ENCODE measurements around the gene WDR90. TPM values are rescaled to one million over a fixed set of nuclear protein-coding genes. Genes with fewer than 3 reads are reported as not detected.

The WDR90 gene
- total and polyA plus RNA-seq, 2 of the 13 experiments (the other 11 are each of a cell fraction or from before 2014, with no cell fraction given) = 14.9 to 28.9 TPM

DNA sequence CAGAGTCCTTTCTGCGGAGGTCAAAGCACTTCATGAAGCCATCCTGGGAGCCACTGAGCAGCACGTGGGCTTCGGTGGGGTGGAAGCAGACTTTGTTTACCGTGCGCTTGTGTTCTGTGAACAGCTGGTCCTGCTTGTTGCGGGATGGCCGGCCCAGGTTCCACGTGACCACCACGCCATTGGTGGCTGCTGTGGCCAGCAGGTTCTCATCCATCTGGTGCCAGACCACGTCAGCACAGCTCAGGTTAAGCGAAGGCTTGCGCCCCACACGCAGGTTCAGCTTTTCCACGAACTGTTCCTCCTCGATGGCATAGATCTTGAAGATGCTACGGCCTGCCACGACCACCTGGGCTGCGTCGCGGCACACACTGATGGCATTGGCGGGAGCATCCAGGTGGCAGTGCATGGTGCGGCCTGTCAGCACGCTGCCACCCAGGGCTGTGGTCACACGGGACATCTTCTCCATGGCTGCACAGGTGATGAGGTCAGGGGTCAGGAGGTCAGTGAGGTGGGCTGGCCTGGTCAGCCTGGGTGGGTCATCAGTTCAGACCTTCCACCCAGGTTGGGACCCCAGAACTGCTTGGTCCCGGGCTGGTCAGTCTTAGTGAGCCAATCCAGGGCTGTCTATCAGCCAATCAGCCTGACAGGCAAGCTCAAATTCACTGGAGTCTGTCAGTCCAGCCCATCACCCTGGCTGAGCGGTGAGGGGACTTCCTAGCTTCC is 40.2 kb downstream of the WDR90 start:
- H3K4me1 ChIP-seq (ENCODE audit: insufficient read depth, low read length) = peaks cover 19% of the 10 kb centered on the region
- DNase-seq (ENCODE audit: low spot score) = no peak
- H3K27ac ChIP-seq (ENCODE audit: extremely low read length, insufficient read depth, low read length) = peak overlapping the region; percentile 60
- in situ Hi-C loops (cut with HindIII; ENCODE audit: extremely low pct_ligation_motif_present, low pct_unique_long_range_greater_than_20kb) (no loop called here), intact Hi-C loops (cut with micrococcal nuclease; ENCODE audit: unreplicated experiment) (no loop called here)
- peak overlapping the region; percentile 94 for H3K9ac ChIP-seq (ENCODE audit: insufficient read depth, low read depth, low read length)
- H4K20me1 ChIP-seq (ENCODE audit: insufficient read depth, low read length) = no peaks in the 10 kb centered on the region
- CTCF ChIA-PET (ENCODE audit: low intra/inter-chr PET ratio, low total read pairs) = no interaction called here
- H3K4me3 ChIP-seq (replicated peaks in 1 of 3; ENCODE audit: insufficient read depth in 1 of 3, low read depth in 2 of 3, low read length in 3 of 3) = peak overlapping the region; percentile 89 to 99 (median 96)
- BruUV-seq (replicated peaks) = no TSS peak
- H3K27me3 ChIP-seq (ENCODE audit: control insufficient read depth in 1 of 2, insufficient read depth in 2 of 2, low read length in 2 of 2) = peaks cover 3 to 13% of the 10 kb centered on the region in 2 experiments; a peak in 3 of 5 replicates
- no peaks in the 10 kb centered on the region for H3K9me3 ChIP-seq (ENCODE audit: low read length)
- no peak for FAIRE-seq
- peak overlapping the region; percentile 91 for H3K4me2 ChIP-seq (ENCODE audit: low read depth, low read length)
- peaks cover 2% of the 10 kb centered on the region for H3K79me2 ChIP-seq (ENCODE audit: insufficient read depth, low read length)
- peaks cover 3 to 7% of the 10 kb centered on the region in 2 experiments; a peak in 1 of 5 replicates for H3K36me3 ChIP-seq (replicated peaks in 1 of 2; ENCODE audit: control insufficient read depth in 1 of 2, insufficient read depth in 2 of 2, low read length in 2 of 2)
- ATAC-seq = peak; percentile 2; the same call in 1 of the 3 replicates
- POLR2A ChIA-PET = interaction anchor here (0.9 to 2.7 kb wide), 7 partner anchors 9 to 42 kb away, joined by 3 to 34 read pairs (median 4); partner anchors contain the start of genes ANTKMT, METRN, STUB1 and WDR90
- H2AFZ ChIP-seq (ENCODE audit: low read length) = no peak overlapping the region
- 91% methylated on average over 18 of the region's 26 CpGs for WGBS (ENCODE audit: low lambda C conversion rate)
- TF ChIP-seq MTA1 (CRISPR knock-in tag; IDR thresholded peaks at IDR 0.05; ENCODE audit: borderline replicate concordance) (0 out of 2 replicates have a peak, but pooled peaks have one; percentile 22), MTA3 (CRISPR knock-in tag; IDR thresholded peaks at IDR 0.05) (no peak), RBAK (CRISPR knock-in tag; IDR thresholded peaks at IDR 0.05) (no peak), ZNF430 (CRISPR knock-in tag; IDR thresholded peaks at IDR 0.05) (no peak), ERF (CRISPR knock-in tag; IDR thresholded peaks at IDR 0.05) (no peak), HOXA9 (CRISPR knock-in tag; IDR thresholded peaks at IDR 0.05; ENCODE audit: borderline replicate concordance) (no peak), POLR2A (IDR thresholded peaks at IDR 0.05; ENCODE audit: insufficient read depth in 1 of 2, low read depth in 2 of 2, low read length in 2 of 2) (peak in 1 of 2 experiments; percentile 19; a peak in 2 of 4 replicates), SYNCRIP (IDR thresholded peaks at IDR 0.05; ENCODE audit: insufficient read depth, low read depth, low read length) (no peak), CCDC6 (CRISPR knock-in tag; IDR thresholded peaks at IDR 0.05) (no peak), ZNF225 (CRISPR knock-in tag; IDR thresholded peaks at IDR 0.05) (0 out of 2 replicates have a peak, but pooled peaks have one; percentile 49), POLR2AphosphoS5 (IDR thresholded peaks at IDR 0.05; ENCODE audit: low read depth, low read length) (0 out of 2 replicates have a peak, but pooled peaks have one; percentile 31), NR2F6 (IDR thresholded peaks at IDR 0.05) (peak; percentile 50; the same call in 1 of the 2 replicates), NR2F6 (CRISPR knock-in tag; IDR thresholded peaks at IDR 0.05) (peak; percentile 29; the same call in 1 of the 2 replicates), ZNF530 (CRISPR knock-in tag; IDR thresholded peaks at IDR 0.05; ENCODE audit: low read depth) (no peak), AGO2 (optimal IDR thresholded peaks at IDR 0.05; ENCODE audit: low read depth, low read length) (peak; percentile 51), SNRNP70 (IDR thresholded peaks at IDR 0.05; ENCODE audit: low read depth, low read length) (no peak)
- TF ChIP-seq, protein P1, sequence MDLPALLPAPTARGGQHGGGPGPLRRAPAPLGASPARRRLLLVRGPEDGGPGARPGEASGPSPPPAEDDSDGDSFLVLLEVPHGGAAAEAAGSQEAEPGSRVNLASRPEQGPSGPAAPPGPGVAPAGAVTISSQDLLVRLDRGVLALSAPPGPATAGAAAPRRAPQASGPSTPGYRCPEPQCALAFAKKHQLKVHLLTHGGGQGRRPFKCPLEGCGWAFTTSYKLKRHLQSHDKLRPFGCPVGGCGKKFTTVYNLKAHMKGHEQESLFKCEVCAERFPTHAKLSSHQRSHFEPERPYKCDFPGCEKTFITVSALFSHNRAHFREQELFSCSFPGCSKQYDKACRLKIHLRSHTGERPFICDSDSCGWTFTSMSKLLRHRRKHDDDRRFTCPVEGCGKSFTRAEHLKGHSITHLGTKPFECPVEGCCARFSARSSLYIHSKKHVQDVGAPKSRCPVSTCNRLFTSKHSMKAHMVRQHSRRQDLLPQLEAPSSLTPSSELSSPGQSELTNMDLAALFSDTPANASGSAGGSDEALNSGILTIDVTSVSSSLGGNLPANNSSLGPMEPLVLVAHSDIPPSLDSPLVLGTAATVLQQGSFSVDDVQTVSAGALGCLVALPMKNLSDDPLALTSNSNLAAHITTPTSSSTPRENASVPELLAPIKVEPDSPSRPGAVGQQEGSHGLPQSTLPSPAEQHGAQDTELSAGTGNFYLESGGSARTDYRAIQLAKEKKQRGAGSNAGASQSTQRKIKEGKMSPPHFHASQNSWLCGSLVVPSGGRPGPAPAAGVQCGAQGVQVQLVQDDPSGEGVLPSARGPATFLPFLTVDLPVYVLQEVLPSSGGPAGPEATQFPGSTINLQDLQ (CRISPR knock-in tag; IDR thresholded peaks at IDR 0.05) = no peak
- TF ChIP-seq, protein P2, sequence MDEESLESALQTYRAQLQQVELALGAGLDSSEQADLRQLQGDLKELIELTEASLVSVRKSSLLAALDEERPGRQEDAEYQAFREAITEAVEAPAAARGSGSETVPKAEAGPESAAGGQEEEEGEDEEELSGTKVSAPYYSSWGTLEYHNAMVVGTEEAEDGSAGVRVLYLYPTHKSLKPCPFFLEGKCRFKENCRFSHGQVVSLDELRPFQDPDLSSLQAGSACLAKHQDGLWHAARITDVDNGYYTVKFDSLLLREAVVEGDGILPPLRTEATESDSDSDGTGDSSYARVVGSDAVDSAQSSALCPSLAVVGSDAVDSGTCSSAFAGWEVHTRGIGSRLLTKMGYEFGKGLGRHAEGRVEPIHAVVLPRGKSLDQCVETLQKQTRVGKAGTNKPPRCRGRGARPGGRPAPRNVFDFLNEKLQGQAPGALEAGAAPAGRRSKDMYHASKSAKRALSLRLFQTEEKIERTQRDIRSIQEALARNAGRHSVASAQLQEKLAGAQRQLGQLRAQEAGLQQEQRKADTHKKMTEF (CRISPR knock-in tag; IDR thresholded peaks at IDR 0.05) = no peak
- TF ChIP-seq, protein P3, sequence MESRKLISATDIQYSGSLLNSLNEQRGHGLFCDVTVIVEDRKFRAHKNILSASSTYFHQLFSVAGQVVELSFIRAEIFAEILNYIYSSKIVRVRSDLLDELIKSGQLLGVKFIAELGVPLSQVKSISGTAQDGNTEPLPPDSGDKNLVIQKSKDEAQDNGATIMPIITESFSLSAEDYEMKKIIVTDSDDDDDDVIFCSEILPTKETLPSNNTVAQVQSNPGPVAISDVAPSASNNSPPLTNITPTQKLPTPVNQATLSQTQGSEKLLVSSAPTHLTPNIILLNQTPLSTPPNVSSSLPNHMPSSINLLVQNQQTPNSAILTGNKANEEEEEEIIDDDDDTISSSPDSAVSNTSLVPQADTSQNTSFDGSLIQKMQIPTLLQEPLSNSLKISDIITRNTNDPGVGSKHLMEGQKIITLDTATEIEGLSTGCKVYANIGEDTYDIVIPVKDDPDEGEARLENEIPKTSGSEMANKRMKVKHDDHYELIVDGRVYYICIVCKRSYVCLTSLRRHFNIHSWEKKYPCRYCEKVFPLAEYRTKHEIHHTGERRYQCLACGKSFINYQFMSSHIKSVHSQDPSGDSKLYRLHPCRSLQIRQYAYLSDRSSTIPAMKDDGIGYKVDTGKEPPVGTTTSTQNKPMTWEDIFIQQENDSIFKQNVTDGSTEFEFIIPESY (CRISPR knock-in tag; IDR thresholded peaks at IDR 0.05) = peak; percentile 51; the same call in 1 of the 2 replicates
